SU-DHL-6 (cell line): ENCODE data around the gene IL17REL.
"Not testable (repeated sequence)": the region's sequence is repeated elsewhere in the genome, so short reads cannot be mapped to it uniquely, and the experiment has no call there.

ENCODE experiments used
- H2AFZ ChIP-seq: fragments of 200-600 bp; sonication (generic); 2 replicates; pipeline ENCODE4 v1.6.1; 2014; ENCODE audit warnings: low read depth, mild to moderate bottlenecking, moderate library complexity, mixed read lengths, antibody characterized with exemption, low read length; ENCODE audit not compliant: severe bottlenecking
- H3F3A ChIP-seq: fragments of 200-600 bp; shearing (Covaris generic); 2 replicates; pipeline ENCODE4 v1.6.0; 2016; ENCODE audit warnings: antibody characterized with exemption, mild to moderate bottlenecking; ENCODE audit not compliant: insufficient read depth
- H3K27ac ChIP-seq: fragments of 200-600 bp; sonication (generic); 2 replicates; pipeline ENCODE4 v1.5.1; 2016; ENCODE audit warnings: low read depth, mild to moderate bottlenecking, low read length, moderate library complexity, mixed read lengths
- H3K27me3 ChIP-seq: fragments of 200-600 bp; sonication (generic), shearing (Covaris generic); 2 replicates; pipeline ENCODE4 v1.6.0; 2014; ENCODE audit warnings: mild to moderate bottlenecking, low read length
- H3K36me3 ChIP-seq: fragments of 200-600 bp; sonication (generic); 2 replicates; pipeline ENCODE4 v1.6.1; 2014; ENCODE audit warnings: mild to moderate bottlenecking, low read length, mixed read lengths
- H3K4me2 ChIP-seq: fragments of 300-600, 200-600 bp; shearing (Covaris generic), sonication (generic); 2 replicates; pipeline ENCODE4 v1.6.0; 2014; ENCODE audit warnings: low read length, low read depth, mild to moderate bottlenecking; ENCODE audit not compliant: poor library complexity, severe bottlenecking
- H3K4me3 ChIP-seq: fragments of 200-600 bp; sonication (generic); 2 replicates; pipeline ENCODE4 v1.5.1; 2014; ENCODE audit warnings: antibody characterized with exemption, low read length, mild to moderate bottlenecking, mixed read lengths; ENCODE audit not compliant: insufficient read depth, poor library complexity, severe bottlenecking
- H3K79me2 ChIP-seq: fragments of 200-600 bp; sonication (generic); 2 replicates; pipeline ENCODE4 v1.6.1; 2014; ENCODE audit warnings: mild to moderate bottlenecking, low read length, moderate library complexity; ENCODE audit not compliant: insufficient read depth
- H3K9ac ChIP-seq: fragments of 200-600 bp; sonication (generic); 2 replicates; pipeline ENCODE4 v1.7.0; 2014; ENCODE audit warnings: mild to moderate bottlenecking, low read length
- H3K9me2 ChIP-seq: fragments of 200-600 bp; sonication (generic); replicated peaks from 2 replicates; pipeline ENCODE4 v1.6.1; 2014; ENCODE audit warnings: low read length; ENCODE audit not compliant: insufficient read depth
- H3K9me3 ChIP-seq: fragments of 200-600 bp; sonication (generic); 2 replicates; pipeline ENCODE4 v1.6.1; 2014; ENCODE audit warnings: low read length, mixed read lengths; ENCODE audit not compliant: insufficient read depth
- H4K20me1 ChIP-seq: fragments of 200-600 bp; sonication (generic); 2 replicates; pipeline ENCODE4 v1.6.1; 2014; ENCODE audit warnings: low read depth, mild to moderate bottlenecking, antibody characterized with exemption, low read length, moderate library complexity, mixed read lengths
- CTCF ChIP-seq: fragments of 200-600 bp; sonication (generic); IDR thresholded peaks from one replicate; pipeline ENCODE4 v1.5.1; 2017; ENCODE audit warnings: antibody characterized with exemption, mild to moderate bottlenecking, low read length, moderate library complexity; ENCODE audit not compliant: insufficient read depth, poor library complexity, severe bottlenecking
- EZH2phosphoT487 ChIP-seq: fragments of 200-600 bp; sonication (generic), shearing (Covaris generic); conservative IDR thresholded peaks from 2 replicates; pipeline ENCODE4 v1.6.1; 2018; ENCODE audit warnings: mild to moderate bottlenecking, antibody characterized with exemption, low read length, moderate library complexity, mixed read lengths

The IL17REL gene

DNA sequence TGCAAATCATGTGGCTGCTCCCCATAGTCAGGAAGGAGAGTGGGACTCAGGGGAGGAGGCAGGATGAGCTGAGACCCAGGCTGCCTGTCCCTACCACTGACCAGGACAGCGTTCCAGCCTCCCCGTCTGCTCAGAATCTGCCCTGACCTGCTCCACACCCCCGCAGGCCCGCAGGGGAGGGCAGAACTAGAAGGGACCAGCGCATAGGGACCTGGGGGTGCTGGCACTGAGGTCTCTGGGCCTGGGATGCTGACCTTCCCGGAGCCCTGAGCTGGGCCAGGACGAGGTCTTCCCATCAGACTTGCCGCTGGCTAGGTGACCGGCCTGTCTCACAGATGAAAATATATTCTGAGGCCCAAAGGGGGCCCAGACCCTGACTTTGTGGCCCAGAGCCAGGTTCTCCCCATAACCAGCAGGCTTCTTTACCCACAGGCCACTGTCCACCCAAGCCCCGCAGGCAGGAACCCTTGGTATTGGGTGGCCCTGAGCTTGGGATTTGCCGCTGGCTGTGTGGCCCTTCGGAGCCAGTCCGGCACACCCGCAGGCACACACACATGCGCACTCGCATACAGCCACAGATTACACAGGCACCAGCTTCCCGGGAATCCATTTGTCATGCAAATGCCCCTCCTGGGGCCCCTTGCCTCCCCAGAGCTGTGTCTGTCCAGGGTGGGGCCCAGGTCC is 65.8 kb downstream of the IL17REL start:
- no peaks in the 10 kb centered on the region for H3F3A ChIP-seq
- no peak overlapping the region for H3K9ac ChIP-seq
- no peaks in the 10 kb centered on the region for H3K27me3 ChIP-seq
- no peak overlapping the region for H2AFZ ChIP-seq
- no peaks in the 10 kb centered on the region for H3K36me3 ChIP-seq
- no peak overlapping the region for H3K27ac ChIP-seq
- no peaks in the 10 kb centered on the region for H4K20me1 ChIP-seq
- no peak overlapping the region for H3K4me3 ChIP-seq
- H3K79me2 ChIP-seq: no peaks in the 10 kb centered on the region
- no peak overlapping the region for H3K4me2 ChIP-seq
- TF ChIP-seq EZH2phosphoT487 (no peak), CTCF (no peak)
- H3K9me2 ChIP-seq: no peaks in the 10 kb centered on the region
- H3K9me3 ChIP-seq: no peaks in the 10 kb centered on the region

- not testable (repeated sequence) for H3K36me3 ChIP-seq, H3K27me3 ChIP-seq, H3K27ac ChIP-seq, H3K79me2 ChIP-seq, H3K4me3 ChIP-seq, H3K9me3 ChIP-seq, H3F3A ChIP-seq, H3K4me2 ChIP-seq, H4K20me1 ChIP-seq, H3K9ac ChIP-seq, H3K9me2 ChIP-seq
- peak overlapping the region; percentile 13 for H2AFZ ChIP-seq
Observed at GRCh38 chr22:49945042-49945794, 67.3 kb downstream of the IL17REL start.
